Astrocyte (in vitro differentiated cells and primary cell): ENCODE results near the gene TEKT5. TPM values are rescaled to one million over a fixed set of nuclear protein-coding genes. Genes with fewer than 3 reads are reported as not detected.

Source experiments
- DNase-seq: peaks from one replicate; pipeline ENCODE4 v3.0.0-alpha.2; 2010; ENCODE audit warnings: low read depth
- FAIRE-seq: peaks from 2 replicates; lab custom pipeline; 2011; peaks lifted over from hg19 to GRCh38; lab: Jason Lieb, UNC
- H2AFZ ChIP-seq: 2 replicates; pipeline ENCODE4 v1.6.0; 2012; ENCODE audit warnings: low read depth, low read length, inconsistent platforms
- H3K27ac ChIP-seq: 2 replicates; pipeline ENCODE4 v1.5.1; 2011; ENCODE audit warnings: low read depth, low read length, inconsistent platforms
- H3K27me3 ChIP-seq: 2 replicates; pipeline ENCODE4 v1.6.0; 2011; ENCODE audit warnings: low read length, inconsistent platforms; ENCODE audit not compliant: insufficient read depth
- H3K36me3 ChIP-seq: 2 replicates; pipeline ENCODE4 v1.5.1; 2011; ENCODE audit warnings: low read length, inconsistent platforms; ENCODE audit not compliant: insufficient read depth
- H3K4me1 ChIP-seq: 2 replicates; pipeline ENCODE4 v1.5.1; 2011; ENCODE audit warnings: low read length, inconsistent platforms; ENCODE audit not compliant: insufficient read depth
- H3K4me2 ChIP-seq: 2 replicates; pipeline ENCODE4 v1.6.0; 2012; ENCODE audit warnings: low read length, inconsistent platforms
- H3K4me3 ChIP-seq: 2 replicates; pipeline ENCODE4 v1.5.1; 2011; ENCODE audit warnings: low read depth, mild to moderate bottlenecking, low read length, inconsistent platforms; ENCODE audit not compliant: insufficient read depth
- H3K79me2 ChIP-seq: 2 replicates; pipeline ENCODE4 v1.6.0; 2012; ENCODE audit warnings: mild to moderate bottlenecking, low read length, inconsistent platforms; ENCODE audit not compliant: insufficient read depth
- H3K9ac ChIP-seq: 2 replicates; pipeline ENCODE4 v1.6.0; 2012; ENCODE audit warnings: mild to moderate bottlenecking, low read length, inconsistent platforms
- H3K9me3 ChIP-seq: 2 replicates; pipeline ENCODE4 v1.5.1; 2012; ENCODE audit warnings: low read depth, mild to moderate bottlenecking, low read length, inconsistent platforms; ENCODE audit not compliant: insufficient read depth
- H4K20me1 ChIP-seq: 2 replicates; pipeline ENCODE4 v1.6.0; 2012; ENCODE audit warnings: low read length, inconsistent platforms; ENCODE audit not compliant: insufficient read depth
- H3K27ac Mint-ChIP-seq: one replicate; pipeline ENCODE4 v1.8.0; 2021; ENCODE audit warnings: mild to moderate bottlenecking, mixed read lengths; ENCODE audit not compliant: unreplicated experiment
- H3K27me3 Mint-ChIP-seq: one replicate; pipeline ENCODE4 v1.8.0; 2021; ENCODE audit warnings: low read depth, mixed read lengths; ENCODE audit not compliant: unreplicated experiment
- H3K36me3 Mint-ChIP-seq: one replicate; pipeline ENCODE4 v1.8.0; 2021; ENCODE audit warnings: low read depth, mixed read lengths; ENCODE audit not compliant: unreplicated experiment
- H3K4me1 Mint-ChIP-seq: one replicate; pipeline ENCODE4 v1.8.0; 2021; ENCODE audit warnings: low read depth, mixed read lengths; ENCODE audit not compliant: unreplicated experiment
- H3K4me3 Mint-ChIP-seq: one replicate; pipeline ENCODE4 v1.8.0; 2021; ENCODE audit warnings: mild to moderate bottlenecking, moderate library complexity, mixed read lengths; ENCODE audit not compliant: unreplicated experiment
- H3K9me3 Mint-ChIP-seq: one replicate; pipeline ENCODE4 v1.8.0; 2021; ENCODE audit warnings: mild to moderate bottlenecking, mixed read lengths; ENCODE audit not compliant: unreplicated experiment
- EZH2 ChIP-seq: IDR thresholded peaks from 2 replicates; pipeline ENCODE4 v1.6.1; 2012; ENCODE audit warnings: mild to moderate bottlenecking, low read length, inconsistent platforms; ENCODE audit not compliant: insufficient read depth
- total RNA-seq: library from RNA; stranded (reverse); gene quantifications from 2 replicates; pipeline ENCODE4 v1.2.1, GENCODE V29; 2021
- TF ChIP-seq, protein P1 (sequence below): IDR thresholded peaks from 2 replicates; pipeline ENCODE4 v1.5.1; 2011; ENCODE audit warnings: low read depth, mild to moderate bottlenecking, inconsistent platforms, low read length, moderate library complexity; ENCODE audit not compliant: insufficient read depth

The TEKT5 gene
- total RNA-seq, 1 donor from 2014 or later = not detected

DNA sequence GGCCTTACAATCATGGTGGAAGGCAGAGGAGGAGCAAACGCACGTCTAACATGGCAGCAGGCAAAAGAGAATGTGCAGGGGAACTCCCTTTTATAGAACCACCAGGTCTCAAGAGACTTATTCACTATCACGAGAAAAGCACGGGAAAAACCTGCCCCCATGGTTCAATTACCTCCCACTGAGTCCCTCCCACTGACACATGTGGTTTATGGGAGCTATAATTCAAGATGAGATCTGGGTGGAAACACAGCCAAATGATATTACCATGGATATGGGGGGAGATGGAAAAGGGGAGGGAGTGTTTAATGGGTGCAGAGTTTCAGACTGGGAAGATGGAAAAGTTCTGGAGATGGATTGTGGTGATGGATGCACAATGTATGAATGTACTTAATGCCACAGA lies 23.0 kb downstream of the TEKT5 start:
- Histone ChIP-seq H3K36me3 (no peaks in the 10 kb centered on the region), H3K27ac (no peak overlapping the region), H3K79me2 (no peaks in the 10 kb centered on the region), H2AFZ (no peak overlapping the region), H4K20me1 (no peaks in the 10 kb centered on the region), H3K9me3 (no peaks in the 10 kb centered on the region), H3K4me1 (no peaks in the 10 kb centered on the region), H3K4me3 (no peak overlapping the region), H3K9ac (no peak overlapping the region), H3K4me2 (no peak overlapping the region), H3K27me3 (peaks cover 3% of the 10 kb centered on the region)
- Mint-ChIP-seq H3K4me3 (no peak overlapping the region), H3K27ac (no peak overlapping the region), H3K4me1 (no peaks in the 10 kb centered on the region), H3K9me3 (no peaks in the 10 kb centered on the region), H3K27me3 (peaks cover 18% of the 10 kb centered on the region), H3K36me3 (no peaks in the 10 kb centered on the region)
- no peak for FAIRE-seq
- TF ChIP-seq, protein P1, sequence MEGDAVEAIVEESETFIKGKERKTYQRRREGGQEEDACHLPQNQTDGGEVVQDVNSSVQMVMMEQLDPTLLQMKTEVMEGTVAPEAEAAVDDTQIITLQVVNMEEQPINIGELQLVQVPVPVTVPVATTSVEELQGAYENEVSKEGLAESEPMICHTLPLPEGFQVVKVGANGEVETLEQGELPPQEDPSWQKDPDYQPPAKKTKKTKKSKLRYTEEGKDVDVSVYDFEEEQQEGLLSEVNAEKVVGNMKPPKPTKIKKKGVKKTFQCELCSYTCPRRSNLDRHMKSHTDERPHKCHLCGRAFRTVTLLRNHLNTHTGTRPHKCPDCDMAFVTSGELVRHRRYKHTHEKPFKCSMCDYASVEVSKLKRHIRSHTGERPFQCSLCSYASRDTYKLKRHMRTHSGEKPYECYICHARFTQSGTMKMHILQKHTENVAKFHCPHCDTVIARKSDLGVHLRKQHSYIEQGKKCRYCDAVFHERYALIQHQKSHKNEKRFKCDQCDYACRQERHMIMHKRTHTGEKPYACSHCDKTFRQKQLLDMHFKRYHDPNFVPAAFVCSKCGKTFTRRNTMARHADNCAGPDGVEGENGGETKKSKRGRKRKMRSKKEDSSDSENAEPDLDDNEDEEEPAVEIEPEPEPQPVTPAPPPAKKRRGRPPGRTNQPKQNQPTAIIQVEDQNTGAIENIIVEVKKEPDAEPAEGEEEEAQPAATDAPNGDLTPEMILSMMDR = no peak
- no peak for TF ChIP-seq EZH2
- no peak for DNase-seq

GRCh38 chr16:10669791-10670190 lies 24.9 kb downstream of the TEKT5 start:
- Mint-ChIP-seq H3K36me3 (no peaks in the 10 kb centered on the region), H3K4me1 (no peaks in the 10 kb centered on the region), H3K27ac (no peak overlapping the region), H3K27me3 (peaks cover 23% of the 10 kb centered on the region), H3K9me3 (no peaks in the 10 kb centered on the region), H3K4me3 (no peak overlapping the region)
- no peaks in the 10 kb centered on the region for H3K4me1 ChIP-seq
- no peak overlapping the region for H3K4me2 ChIP-seq
- H3K9ac ChIP-seq = no peak overlapping the region
- H3K4me3 ChIP-seq = no peak overlapping the region
- H2AFZ ChIP-seq = no peak overlapping the region
- no peaks in the 10 kb centered on the region for H3K9me3 ChIP-seq
- no peaks in the 10 kb centered on the region for H3K27me3 ChIP-seq
- FAIRE-seq (no peak), DNase-seq (no peak)
- no peaks in the 10 kb centered on the region for H3K79me2 ChIP-seq
- TF ChIP-seq EZH2 = no peak
- TF ChIP-seq, protein P1 = no peak
- no peaks in the 10 kb centered on the region for H3K36me3 ChIP-seq
- no peaks in the 10 kb centered on the region for H4K20me1 ChIP-seq
- H3K27ac ChIP-seq = no peak overlapping the region

DNA sequence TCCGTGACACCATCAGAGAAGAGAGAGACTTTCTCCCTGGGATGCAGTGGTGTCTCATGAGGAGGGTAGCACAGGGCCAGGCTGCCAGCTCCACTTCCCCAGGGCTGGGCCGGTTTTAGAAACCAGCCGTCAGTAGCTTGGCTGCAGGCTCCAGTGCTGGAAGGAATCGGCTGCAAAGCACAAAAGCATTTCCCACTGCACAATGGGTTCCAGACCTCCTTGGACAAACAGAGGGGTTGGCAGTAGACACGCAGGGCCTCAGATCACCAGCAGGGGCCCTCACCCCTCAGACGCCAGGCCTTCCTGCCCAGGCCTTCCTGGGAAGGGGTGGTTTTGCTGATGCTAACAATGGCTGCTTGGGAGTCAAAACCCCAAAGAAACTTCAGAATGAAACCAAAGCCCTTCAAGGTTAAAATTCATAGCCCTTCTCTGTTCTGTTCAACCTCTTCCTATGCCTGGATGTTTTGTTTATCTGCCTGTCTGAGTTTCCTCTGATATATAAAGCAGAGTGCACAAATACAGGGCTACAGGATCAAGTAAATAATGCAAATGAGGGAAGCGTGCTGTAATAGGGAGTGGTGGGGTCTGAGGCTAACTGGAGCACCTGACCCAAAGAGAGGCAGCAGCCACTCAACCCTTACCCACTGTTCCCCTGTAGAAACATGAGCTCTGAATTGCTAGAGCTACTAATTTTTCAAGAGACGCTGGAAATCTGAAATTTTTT lies 26.2 kb downstream of the TEKT5 start:
- no peak for FAIRE-seq

More for the DNA sequence above, 26.2 kb downstream of the TEKT5 start:
- Histone ChIP-seq H3K27me3 (no peaks in the 10 kb centered on the region), H3K79me2 (no peaks in the 10 kb centered on the region), H3K36me3 (no peaks in the 10 kb centered on the region), H3K4me2 (no peak overlapping the region), H2AFZ (no peak overlapping the region), H3K4me1 (no peaks in the 10 kb centered on the region), H4K20me1 (no peaks in the 10 kb centered on the region), H3K9me3 (no peaks in the 10 kb centered on the region), H3K4me3 (no peak overlapping the region), H3K9ac (no peak overlapping the region), H3K27ac (no peak overlapping the region)
- DNase-seq = no peak
- Mint-ChIP-seq H3K36me3 (no peaks in the 10 kb centered on the region), H3K27ac (no peak overlapping the region), H3K9me3 (no peaks in the 10 kb centered on the region), H3K27me3 (peaks cover 21% of the 10 kb centered on the region), H3K4me3 (no peak overlapping the region), H3K4me1 (no peaks in the 10 kb centered on the region)
- no peak for TF ChIP-seq EZH2
- TF ChIP-seq, protein P1 = peak; percentile 26
